HG02840 (cell line): ENCODE measurements around the gene MTG1.
"Not testable (repeated sequence)": the region's sequence is repeated elsewhere in the genome, so short reads cannot be mapped to it uniquely, and the experiment has no call there.

Experiments
- ATAC-seq: cut with Tn5 transposase; IDR thresholded peaks from one replicate; pipeline ENCODE4 v1.9.1; 2021; ENCODE audit warnings: mild to moderate bottlenecking, moderate library complexity, moderate number of reproducible peaks; ENCODE audit not compliant: unreplicated experiment, low FRiP score

The MTG1 gene

GRCh38 chr10:133421336-133422222 lies 27.6 kb downstream of the MTG1 start:
- ATAC-seq, result no peak

DNA sequence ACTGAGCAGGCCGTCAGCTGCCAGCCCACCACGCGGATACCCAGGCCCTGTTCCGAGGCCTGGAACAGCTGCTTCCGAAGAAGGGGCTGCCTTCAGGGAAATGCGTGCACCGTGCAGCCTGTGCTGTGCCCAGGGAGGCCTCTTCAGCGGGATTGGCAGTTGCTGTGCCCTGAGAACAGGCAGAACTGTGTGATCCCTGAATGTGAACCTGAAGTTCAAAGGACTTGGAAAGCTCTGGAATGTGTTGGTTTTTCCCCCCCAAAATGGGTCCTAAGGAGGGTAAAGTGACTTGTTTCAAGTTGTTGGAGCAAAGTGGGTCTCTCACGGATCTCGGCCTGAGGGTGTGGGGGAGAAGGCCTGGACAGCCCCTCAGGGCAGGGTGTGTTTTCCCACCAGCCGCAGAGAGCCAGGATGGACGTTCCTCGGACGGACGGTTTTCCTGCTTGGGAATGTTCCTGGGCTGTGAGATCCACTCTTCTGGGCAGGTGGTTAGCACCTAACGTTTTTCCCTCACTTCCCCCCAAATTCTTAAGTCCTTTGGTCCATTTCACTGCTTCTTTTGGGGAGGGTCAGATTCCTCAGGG lies 28.4 kb downstream of the MTG1 start:
- ATAC-seq, result no peak

DNA sequence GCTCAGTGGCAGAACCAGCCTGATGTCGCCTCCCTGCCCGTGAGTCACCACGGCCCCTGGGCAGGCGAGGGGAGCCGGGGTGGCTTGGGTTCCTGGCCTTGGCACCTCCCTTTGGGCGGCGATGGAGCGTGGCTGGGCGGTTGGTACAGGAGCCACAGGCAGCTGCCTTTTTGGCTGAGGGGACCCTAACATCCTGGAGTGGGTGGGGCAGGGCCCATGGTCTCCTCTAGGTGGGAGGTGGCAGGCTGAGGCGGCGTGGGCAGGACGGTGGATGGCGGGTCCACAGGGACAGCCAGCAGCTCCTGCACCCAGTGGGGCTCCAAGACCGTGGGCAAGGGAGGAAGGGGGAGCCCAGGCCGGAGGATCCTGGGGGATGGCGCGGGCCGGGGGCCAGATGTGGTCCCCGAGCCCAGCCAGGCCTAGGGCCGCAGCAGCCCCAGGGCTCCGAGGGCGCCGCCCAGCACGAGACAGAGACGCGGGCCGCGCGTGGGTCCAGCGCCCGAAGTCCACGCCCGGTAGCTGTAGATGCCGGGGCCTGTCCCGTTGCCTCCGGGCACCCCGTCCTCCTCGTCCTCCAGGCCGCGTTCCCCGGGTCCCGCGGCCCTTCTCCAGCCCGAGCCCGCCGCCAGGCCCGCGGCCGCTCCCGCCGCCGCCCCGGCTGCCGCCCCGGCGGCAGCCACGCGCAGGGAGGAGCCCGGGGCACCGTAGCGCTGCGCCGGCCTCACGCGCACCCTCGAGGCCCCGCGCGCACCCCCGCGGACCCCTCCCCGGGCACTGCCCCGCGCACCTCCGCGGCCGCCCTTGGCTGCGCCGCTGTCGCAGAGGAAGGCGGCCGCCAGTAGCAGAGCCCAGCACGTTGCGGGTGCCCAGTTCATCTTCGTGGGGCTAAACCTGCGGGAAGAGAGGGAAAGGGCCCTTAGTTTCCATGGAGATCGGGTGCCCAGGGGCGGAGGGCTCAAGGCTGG lies 29.1 kb downstream of the MTG1 start:
- ATAC-seq, result no peak

DNA sequence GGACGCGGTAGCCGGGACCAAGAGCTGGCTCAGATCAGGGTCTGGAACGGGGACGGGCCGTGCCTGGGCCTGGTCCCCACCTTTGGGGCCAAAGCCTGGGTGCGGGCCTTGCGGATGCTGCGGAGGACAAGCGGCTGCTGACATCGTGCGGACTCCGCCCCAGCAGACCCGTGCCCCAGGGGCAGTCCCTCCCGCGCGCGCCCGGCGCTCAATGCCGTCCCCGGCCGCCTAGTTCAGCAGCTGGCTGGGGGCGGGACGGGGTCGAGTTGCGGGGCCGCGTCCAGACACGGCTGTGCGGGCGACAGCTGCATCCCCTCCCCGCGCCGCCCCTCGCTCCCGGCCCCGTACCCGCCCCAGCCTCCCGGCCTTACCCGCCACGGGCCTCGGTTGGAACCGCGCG lies 30.1 kb downstream of the MTG1 start:
- ATAC-seq, result not testable (repeated sequence)

- ATAC-seq, result not testable (repeated sequence)
These were observed 30.6 kb downstream of the MTG1 start, which contains the start of gene SPRN for GRCh38 chr10:133424601-133425000. SPRN (minus strand) TSS chr10:133424625; CDS start chr10:133423681, 944 bp downstream.

- not testable (repeated sequence) for ATAC-seq
These were observed 35.6 kb downstream of the MTG1 start for GRCh38 chr10:133429571-133429970.

DNA sequence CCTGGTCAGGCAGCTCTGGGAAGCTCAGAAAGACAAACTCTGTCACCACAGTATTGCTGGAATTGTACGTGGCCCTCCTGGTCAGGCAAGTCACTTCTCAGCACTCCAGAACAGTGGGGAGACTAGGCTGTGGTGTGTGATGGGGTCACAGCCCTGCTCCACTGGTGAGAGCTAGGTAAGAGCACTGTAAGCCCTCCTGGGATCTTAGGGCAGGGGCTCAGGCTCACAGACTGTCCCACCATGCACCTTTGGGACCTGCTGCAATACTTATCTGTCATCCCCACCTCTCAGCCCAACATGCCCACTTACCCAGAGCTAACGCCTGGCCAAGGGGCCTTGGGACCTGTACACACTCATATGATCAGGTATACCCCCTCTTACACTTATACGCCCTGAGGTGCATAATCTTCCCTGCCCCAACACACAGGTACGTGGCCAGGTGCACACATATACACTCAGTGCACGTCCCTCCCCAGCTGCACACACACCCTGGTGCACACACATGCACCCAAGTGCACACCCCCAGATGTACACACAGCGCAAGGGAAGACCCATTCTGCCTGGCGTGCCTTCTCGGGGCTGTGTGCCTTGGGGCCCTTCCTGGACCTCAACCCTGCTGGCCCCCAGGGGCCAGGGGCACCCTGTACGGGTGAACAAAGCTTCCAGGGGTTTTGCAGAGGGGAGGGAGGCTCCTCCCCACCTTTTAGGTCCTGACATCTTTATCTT lies 38.1 kb downstream of the MTG1 start:
- not testable (repeated sequence) for ATAC-seq

DNA sequence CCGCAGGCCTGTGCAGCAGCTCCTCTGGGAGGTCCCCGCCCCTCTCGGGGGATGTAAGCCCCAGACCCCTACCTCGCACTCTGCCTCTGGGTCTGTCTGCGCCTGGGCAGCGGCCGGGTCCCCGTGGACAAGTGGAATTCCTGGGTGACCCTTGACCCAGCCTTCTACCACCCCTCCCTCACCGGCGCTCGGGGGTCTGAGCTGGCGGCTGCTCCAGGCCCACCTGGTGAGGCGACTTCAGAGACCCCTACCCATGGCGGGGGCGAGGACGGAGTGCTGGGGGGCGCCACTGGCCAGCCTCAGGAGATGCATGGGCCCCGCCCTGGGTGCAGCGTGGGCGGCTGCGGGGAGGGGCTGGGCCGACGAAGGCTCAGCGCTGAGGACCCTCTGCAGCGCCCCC lies 38.8 kb downstream of the MTG1 start:
- not testable (repeated sequence) for ATAC-seq

DNA sequence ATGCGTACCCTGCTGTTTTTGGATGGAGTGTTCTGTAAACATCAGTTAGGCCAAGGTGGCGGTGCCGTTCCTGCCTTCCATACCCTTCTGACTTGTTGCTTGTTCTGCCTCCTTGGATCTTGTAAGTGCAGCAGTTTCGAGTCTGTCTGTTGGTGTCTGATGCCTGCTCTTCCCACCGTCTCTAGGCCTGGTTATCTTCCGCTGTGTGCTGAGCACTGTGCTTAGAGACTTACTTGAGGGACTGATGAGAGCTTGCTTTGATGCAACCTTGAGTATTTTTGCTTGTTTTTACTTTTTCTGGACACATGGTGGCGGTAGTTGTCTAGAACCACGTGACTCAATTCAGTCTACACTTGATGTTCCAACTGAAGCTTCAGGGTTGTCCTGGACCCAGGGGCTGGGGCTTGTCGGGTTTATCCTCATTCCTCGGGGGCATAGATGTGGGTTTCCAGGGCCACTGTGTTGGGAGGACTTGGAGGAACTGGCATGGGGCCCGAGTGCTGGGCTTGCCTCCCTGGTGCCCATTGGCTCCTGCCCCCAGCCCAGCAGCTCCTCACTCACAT lies 44.8 kb downstream of the MTG1 start:
- ATAC-seq, result no peak

GRCh38 chr10:133439517-133440461 lies 45.8 kb downstream of the MTG1 start:
- ATAC-seq, result no peak

DNA sequence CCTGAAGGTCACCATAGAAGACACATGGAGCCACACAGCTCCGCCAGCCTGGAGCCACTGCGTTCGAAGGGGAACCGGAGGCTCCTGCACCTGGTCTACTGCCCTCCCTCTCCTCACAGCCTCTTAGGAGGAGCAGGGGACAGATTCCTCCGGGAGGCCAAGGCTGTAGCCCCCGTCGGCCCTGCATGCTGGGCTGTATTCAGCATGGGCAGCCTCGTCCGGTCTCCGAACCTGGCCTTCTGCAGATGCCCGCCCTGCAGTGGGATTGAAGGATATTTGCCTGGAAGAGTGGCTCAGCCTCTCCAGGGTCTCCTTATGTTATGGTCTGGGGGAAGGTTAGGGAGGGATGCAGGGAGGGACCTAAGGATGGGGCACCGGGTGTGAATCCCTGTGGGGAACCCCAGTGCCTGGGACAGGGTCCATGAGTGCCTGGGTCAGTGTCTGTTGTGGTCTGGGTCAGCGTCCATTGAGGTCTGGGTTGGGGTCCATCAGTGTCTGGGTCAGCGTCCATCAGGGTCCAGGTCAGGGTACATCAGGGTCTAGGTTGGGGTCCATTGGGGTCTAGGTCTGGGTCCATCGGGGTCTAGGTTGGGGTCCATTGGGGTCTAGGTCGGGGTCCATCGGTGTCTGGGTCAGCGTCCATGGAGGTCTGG lies 46.8 kb downstream of the MTG1 start:
- ATAC-seq, result no peak

DNA sequence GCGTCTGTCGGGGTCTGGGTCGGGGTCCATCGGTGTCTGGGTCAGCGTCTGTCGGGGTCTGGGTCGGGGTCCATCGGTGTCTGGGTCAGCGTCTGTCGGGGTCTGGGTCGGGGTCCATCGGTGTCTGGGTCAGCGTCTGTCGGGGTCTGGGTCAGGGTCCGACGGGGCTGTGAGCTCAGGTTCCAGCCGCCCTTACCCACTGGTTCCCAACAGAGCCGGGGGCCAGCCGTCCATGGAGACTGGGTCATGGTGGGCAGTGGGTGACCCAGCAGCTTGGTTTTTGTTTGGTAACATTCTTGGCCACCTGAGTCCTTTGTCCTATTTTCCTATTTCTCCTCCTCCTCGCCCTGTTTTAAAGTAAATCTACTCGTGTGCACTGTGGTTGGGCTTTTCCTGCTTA lies 47.4 kb downstream of the MTG1 start:
- not testable (repeated sequence) for ATAC-seq

DNA sequence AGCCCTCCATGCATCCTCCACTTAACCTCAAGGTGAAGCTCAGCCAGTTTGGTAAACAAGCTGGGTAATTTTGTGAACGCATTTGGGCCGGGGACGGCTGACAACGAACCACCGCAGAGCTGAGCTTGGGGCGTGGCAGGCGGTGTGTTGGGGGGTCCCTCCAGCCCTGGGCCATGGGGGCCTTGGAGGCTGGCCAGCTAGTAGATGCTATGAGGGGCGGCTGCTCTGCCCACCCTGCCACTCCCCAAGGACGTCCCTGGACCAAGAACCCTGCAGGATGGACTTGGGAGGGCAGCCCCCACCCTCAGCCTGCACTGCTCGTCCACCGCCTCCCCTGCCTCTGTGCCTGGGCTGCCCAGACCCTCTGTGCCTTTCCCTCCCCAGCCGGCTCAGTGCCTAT lies 47.8 kb downstream of the MTG1 start:
- ATAC-seq, result no peak

DNA sequence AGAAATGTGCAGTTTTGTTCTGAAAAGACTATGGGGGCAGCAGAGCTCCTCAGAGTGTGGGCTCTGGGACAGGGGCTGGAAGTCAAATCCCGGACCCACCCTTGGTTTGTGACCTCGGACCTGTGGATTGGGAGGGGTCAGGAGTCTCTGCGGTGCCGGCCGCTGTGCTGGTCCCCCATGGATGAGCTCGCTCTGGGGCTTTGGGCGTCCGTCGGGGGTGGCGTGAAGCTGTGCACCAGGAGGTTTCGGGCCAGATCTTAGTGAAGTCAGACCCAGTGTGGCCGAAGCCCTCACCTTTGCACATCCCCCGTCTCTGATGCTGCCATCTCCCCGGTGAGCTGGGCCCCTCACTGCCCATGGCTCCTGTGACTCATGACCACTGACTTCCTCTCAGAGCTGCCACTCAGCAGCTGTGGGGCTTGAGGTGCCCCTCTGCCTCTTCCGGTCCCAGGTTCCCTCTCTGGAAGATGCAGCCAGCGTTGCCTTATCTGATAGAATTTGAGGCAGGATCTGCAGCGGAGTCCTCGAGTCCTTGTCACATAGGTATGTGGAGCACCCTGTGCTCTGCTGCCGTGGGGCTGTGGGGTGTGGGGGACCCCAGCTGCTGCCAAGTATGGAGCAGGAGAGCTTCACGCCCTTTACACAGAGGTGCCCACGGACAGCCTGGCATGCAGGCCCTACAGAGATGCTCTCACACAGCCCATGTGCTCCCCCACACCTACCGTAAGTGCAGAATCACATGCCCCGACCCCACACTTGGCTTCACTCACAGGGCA lies 48.4 kb downstream of the MTG1 start:
- ATAC-seq, result no peak

DNA sequence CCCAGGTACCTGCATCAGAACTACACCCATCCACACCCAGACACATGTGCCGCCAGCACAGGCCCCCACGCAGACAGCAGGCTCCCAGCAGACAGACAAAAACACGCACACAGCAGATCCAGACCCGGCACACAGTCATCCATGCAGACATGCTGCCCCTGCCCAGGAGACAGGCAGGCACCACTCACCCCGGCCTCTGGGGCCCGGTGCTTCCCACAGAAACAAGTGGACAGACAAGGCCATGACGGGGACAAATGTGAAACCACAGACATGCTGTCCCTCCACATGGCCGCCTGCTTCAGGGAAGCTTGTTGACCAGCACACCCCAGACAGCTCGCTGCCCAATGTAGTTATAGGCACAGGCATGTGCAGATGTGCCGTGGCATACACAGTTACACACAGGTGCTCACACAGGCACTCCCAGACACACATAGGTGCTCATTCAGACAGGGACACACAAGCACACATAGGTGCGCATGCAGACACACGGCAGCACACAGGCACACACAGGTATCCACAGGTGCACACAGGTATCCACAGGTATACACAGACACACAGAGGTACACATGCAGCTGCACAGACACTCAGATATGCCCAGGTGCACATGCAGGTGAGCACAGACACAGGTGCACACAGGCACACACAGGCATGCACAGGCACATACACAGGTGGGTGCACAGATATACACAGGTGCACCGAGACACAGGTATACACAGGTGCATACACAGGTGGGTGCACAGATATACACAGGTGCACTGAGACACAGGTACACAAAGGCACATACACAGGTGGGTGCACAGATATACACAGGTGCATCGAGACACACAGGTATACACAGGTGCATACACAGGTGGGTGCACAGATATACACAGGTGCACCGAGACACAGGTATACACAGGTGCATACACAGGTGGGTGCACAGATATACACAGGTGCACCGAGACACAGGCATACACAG lies 49.3 kb downstream of the MTG1 start:
- ATAC-seq, result no peak
